H1 (cell line): ENCODE data around the gene ZNF775. TPM values are rescaled to one million over a fixed set of nuclear protein-coding genes. Genes with fewer than 3 reads are reported as not detected.

Source experiments
- CTCF ChIA-PET: fragments of 300-600 bp; sonication (Branson Sonifier 250); formaldehyde crosslinking; loops from one replicate; lab custom pipeline; 2021; ENCODE audit not compliant: partially characterized antibody; lab: Charles Lee
- POLR2A ChIA-PET: fragments of 300-600 bp; sonication (Branson Sonifier 250); formaldehyde crosslinking; loops from one replicate; lab custom pipeline; 2021; ENCODE audit warnings: inconsistent platforms; ENCODE audit not compliant: partially characterized antibody; lab: Charles Lee
- DNase-seq, 2 experiments: peaks; one replicate each; pipeline versions ENCODE4 v3.0.0 to v3.0.0-alpha.2; 2010 to 2022; ENCODE audit warnings: low spot score in 2 of 2, low read depth in 1 of 2, mixed read lengths in 1 of 2
- FAIRE-seq: peaks from 2 replicates; lab custom pipeline; 2011; peaks lifted over from hg19 to GRCh38; lab: Jason Lieb, UNC
- H2AFZ ChIP-seq: 2 replicates; pipeline ENCODE4 v1.8.1; 2012; ENCODE audit warnings: low read length, inconsistent platforms
- H2AK5ac ChIP-seq: 2 replicates; pipeline ENCODE4 v1.6.1; 2013; ENCODE audit warnings: low read depth, low read length
- H2BK120ac ChIP-seq: replicated peaks from 2 replicates; pipeline ENCODE3; 2013; ENCODE audit warnings: low read depth, low read length, inconsistent platforms
- H2BK12ac ChIP-seq: 2 replicates; pipeline ENCODE4 v1.6.1; 2013; ENCODE audit warnings: low read depth, low read length
- H2BK15ac ChIP-seq: 2 replicates; pipeline ENCODE4 v1.6.1; 2013; ENCODE audit warnings: low read length
- H2BK20ac ChIP-seq: 2 replicates; pipeline ENCODE4 v1.6.1; 2013; ENCODE audit warnings: low read length
- H2BK5ac ChIP-seq: 2 replicates; pipeline ENCODE4 v1.6.1; 2013; ENCODE audit warnings: low read depth, low read length
- H3K14ac ChIP-seq: 2 replicates; pipeline ENCODE4 v1.6.1; 2013; ENCODE audit warnings: inconsistent platforms; ENCODE audit not compliant: insufficient read length
- H3K18ac ChIP-seq: 2 replicates; pipeline ENCODE4 v1.6.1; 2013; ENCODE audit warnings: low read length; ENCODE audit errors: extremely low read depth
- H3K23ac ChIP-seq: 2 replicates; pipeline ENCODE4 v1.6.1; 2013; ENCODE audit warnings: inconsistent platforms; ENCODE audit not compliant: insufficient read length
- H3K23me2 ChIP-seq: 2 replicates; pipeline ENCODE4 v1.6.1; 2013; ENCODE audit warnings: low read depth, low read length
- H3K27ac ChIP-seq: 2 replicates; pipeline ENCODE4 v1.6.1; 2011; ENCODE audit warnings: low read depth, low read length, inconsistent platforms
- H3K27me3 ChIP-seq, 4 experiments: replicated peaks in 1 of 4; 1 replicate in 1 of 4; 2 replicates in 3 of 4; pipeline versions ENCODE4 v1.6.1 to v1.8.1; 2011 to 2013; ENCODE audit warnings: low read length in 3 of 4, mild to moderate bottlenecking in 3 of 4, inconsistent platforms in 2 of 4, mixed read lengths in 2 of 4, moderate library complexity in 1 of 4; ENCODE audit not compliant: control insufficient read depth in 3 of 4, insufficient read depth in 3 of 4; ENCODE audit errors: extremely low read depth in 1 of 4
- H3K36me3 ChIP-seq, 4 experiments: 2 replicates each; pipeline versions ENCODE4 v1.6.1 to v1.8.1; 2011 to 2013; ENCODE audit warnings: mild to moderate bottlenecking in 4 of 4, low read length in 3 of 4, moderate library complexity in 2 of 4, control low read depth in 1 of 4, inconsistent platforms in 1 of 4; ENCODE audit not compliant: insufficient read depth in 4 of 4, control insufficient read depth in 2 of 4
- H3K4ac ChIP-seq: replicated peaks from 2 replicates; pipeline ENCODE3; 2013; ENCODE audit warnings: low read length, low read depth, mixed read lengths, inconsistent platforms; ENCODE audit not compliant: insufficient read length
- H3K4me1 ChIP-seq, 4 experiments: replicated peaks in 1 of 4; 1 replicate in 1 of 4; 2 replicates in 3 of 4; pipeline versions ENCODE4 v1.6.1 to v1.8.1; 2011 to 2013; ENCODE audit warnings: low read length in 3 of 4, inconsistent platforms in 2 of 4, mixed read lengths in 1 of 4; ENCODE audit not compliant: insufficient read depth in 4 of 4, control insufficient read depth in 3 of 4
- H3K4me2 ChIP-seq, 2 experiments: 2 replicates each; pipeline versions ENCODE4 v1.6.1 to v1.8.1; 2011 to 2013; ENCODE audit warnings: low read depth in 2 of 2, low read length in 2 of 2, control low read depth in 1 of 2, inconsistent platforms in 1 of 2, mild to moderate bottlenecking in 1 of 2; ENCODE audit not compliant: insufficient read depth in 1 of 2
- H3K4me3 ChIP-seq, 4 experiments: fragments of 200-600, 300-600 bp in 1 of 4; sonication (generic), shearing (Covaris generic), sonication (Bioruptor Twin) in 1 of 4; 2 replicates each; pipeline versions ENCODE4 v1.5.1 to v1.8.1; 2011 to 2016; ENCODE audit warnings: low read length in 4 of 4, low read depth in 3 of 4, control low read depth in 2 of 4, inconsistent platforms in 2 of 4, mild to moderate bottlenecking in 2 of 4, mixed read lengths in 1 of 4, moderate library complexity in 1 of 4; ENCODE audit not compliant: insufficient read depth in 2 of 4; ENCODE audit errors: extremely low read depth in 1 of 4
- H3K56ac ChIP-seq: replicated peaks from 2 replicates; pipeline ENCODE3; 2013; ENCODE audit warnings: low read depth, mild to moderate bottlenecking, mixed read lengths, low read length, inconsistent platforms; ENCODE audit not compliant: insufficient read length
- H3K79me1 ChIP-seq: 2 replicates; pipeline ENCODE4 v1.6.1; 2013; ENCODE audit warnings: low read depth, low read length, control low read depth
- H3K79me2 ChIP-seq, 2 experiments: 2 replicates each; pipeline versions ENCODE4 v1.6.1 to v1.8.1; 2012 to 2013; ENCODE audit warnings: low read length in 2 of 2, mild to moderate bottlenecking in 2 of 2, inconsistent platforms in 1 of 2; ENCODE audit not compliant: insufficient read depth in 2 of 2, control insufficient read depth in 1 of 2
- H3K9ac ChIP-seq, 4 experiments: replicated peaks in 1 of 4; 1 replicate in 1 of 4; 2 replicates in 3 of 4; pipeline versions ENCODE4 v1.6.1 to v1.8.1; 2011 to 2013; ENCODE audit warnings: low read depth in 3 of 4, low read length in 3 of 4, control low read depth in 2 of 4, mild to moderate bottlenecking in 2 of 4, moderate library complexity in 2 of 4, inconsistent platforms in 1 of 4; ENCODE audit errors: extremely low read depth in 1 of 4
- H3K9me3 ChIP-seq, 2 experiments: 2 replicates each; pipeline versions ENCODE4 v1.6.1 to v1.8.1; 2012 to 2013; ENCODE audit warnings: mild to moderate bottlenecking in 2 of 2, moderate library complexity in 2 of 2, control low read depth in 1 of 2, inconsistent platforms in 1 of 2, low read depth in 1 of 2, low read length in 1 of 2, mixed read lengths in 1 of 2; ENCODE audit not compliant: insufficient read depth in 2 of 2
- H4K20me1 ChIP-seq, 2 experiments: replicated peaks in 1 of 2; 2 replicates each; pipeline versions ENCODE3 to v1.8.1; 2011 to 2013; ENCODE audit warnings: inconsistent platforms in 2 of 2, low read length in 2 of 2, mild to moderate bottlenecking in 1 of 2; ENCODE audit not compliant: insufficient read depth in 2 of 2, control insufficient read depth in 1 of 2
- H4K5ac ChIP-seq: 2 replicates; pipeline ENCODE4 v1.6.1; 2013; ENCODE audit warnings: low read length, low read depth, mixed read lengths, inconsistent platforms; ENCODE audit not compliant: insufficient read length
- H4K8ac ChIP-seq: 2 replicates; pipeline ENCODE4 v1.8.0; 2013; ENCODE audit warnings: mild to moderate bottlenecking, moderate library complexity, low read length, inconsistent platforms; ENCODE audit not compliant: insufficient read depth; ENCODE audit errors: extremely low read depth
- H4K91ac ChIP-seq: replicated peaks from 2 replicates; pipeline ENCODE3; 2013; ENCODE audit warnings: low read length, mixed read lengths, inconsistent platforms; ENCODE audit not compliant: insufficient read length
- ATF3 ChIP-seq: IDR thresholded peaks from 2 replicates; pipeline ENCODE4 v1.6.1; 2011; ENCODE audit warnings: low read depth, mild to moderate bottlenecking, low read length; ENCODE audit not compliant: insufficient read depth
- CEBPB ChIP-seq: IDR thresholded peaks from 2 replicates; pipeline ENCODE4 v1.6.1; 2012; ENCODE audit warnings: low read depth, low read length
- GABPA ChIP-seq: IDR thresholded peaks from 2 replicates; pipeline ENCODE4 v1.6.1; 2011; ENCODE audit warnings: mild to moderate bottlenecking, low read length, moderate library complexity, borderline replicate concordance; ENCODE audit not compliant: insufficient read depth
- JUN ChIP-seq: IDR thresholded peaks from 2 replicates; pipeline ENCODE4 v1.6.1; 2011; ENCODE audit warnings: low read depth, mild to moderate bottlenecking, improper control_type of control experiment, low read length
- KDM1A ChIP-seq: fragments of 200-600, 300-600 bp; sonication (generic); IDR thresholded peaks from 2 replicates; pipeline ENCODE4 v1.7.1; 2016; ENCODE audit warnings: mild to moderate bottlenecking, low read length, borderline replicate concordance
- POU5F1 ChIP-seq: IDR thresholded peaks from 2 replicates; pipeline ENCODE4 v1.6.1; 2011; ENCODE audit warnings: low read depth, mild to moderate bottlenecking, low read length, moderate library complexity
- SIN3A ChIP-seq, 2 experiments: IDR thresholded peaks in 1 of 2; conservative IDR thresholded peaks in 1 of 2; 2 replicates each; pipeline ENCODE4 v1.6.1; 2011 to 2012; ENCODE audit warnings: low read length in 2 of 2, improper control_type of control experiment in 1 of 2, low read depth in 1 of 2, mild to moderate bottlenecking in 1 of 2
- TEAD4 ChIP-seq: IDR thresholded peaks from 2 replicates; pipeline ENCODE4 v1.6.1; 2012; ENCODE audit warnings: low read depth, low read length, inconsistent platforms, mixed read lengths
- USF2 ChIP-seq: IDR thresholded peaks from 2 replicates; pipeline ENCODE4 v1.6.1; 2011; ENCODE audit warnings: low read length, improper control_type of control experiment
- WGBS, 2 experiments: shearing (Covaris generic) in 1 of 2; methylation state at CpG; one replicate each; pipeline versions ENCODE4 v1.1.6 to v1.1.7; 2013 to 2015; ENCODE audit warnings: low lambda C conversion rate in 2 of 2, mixed read lengths in 2 of 2, inconsistent platforms in 1 of 2, low coverage in 1 of 2, missing lambda C conversion rate in 1 of 2; ENCODE audit not compliant: insufficient replicate concordance in 2 of 2, insufficient coverage in 1 of 2, insufficient read length in 1 of 2; ENCODE audit errors: extremely low coverage in 1 of 2, missing lambda C conversion rate in 1 of 2; 5-methylcytosine and 5-hydroxymethylcytosine counted together
- polyA plus RNA-seq, 7 experiments: library from polyadenylated mRNA; depleted of rRNA in 3 of 7; stranded (reverse) in 5 of 7; unstranded in 2 of 7; fragments of >200 nt in 5 of 7; fragments of 200-250 nt in 2 of 7; gene quantifications; 1 replicate in 5 of 7; 2 replicates in 1 of 7; 4 replicates in 1 of 7; pipeline versions ENCODE4 v1.2.1 to v1.2.3, GENCODE V29; 2011 to 2013; ENCODE audit warnings: missing spikeins in 2 of 7, mixed read lengths in 2 of 7
- total RNA-seq: library from RNA; stranded (reverse); fragmentation: NEBNext Ultra II Directional; extraction: Animal tissue kit (Norgen Biotek cat#: 25700); gene quantifications from 2 replicates; pipeline ENCODE4 v1.2.1, GENCODE V29; 2021

ZNF775 gene
- total and polyA plus RNA-seq, 2 of the 8 experiments (the other 6 are each of a cell fraction or from before 2014, with no cell fraction given) = 13.6 to 21.5 TPM

GRCh38 chr7:150403376-150404171 lies 24.4 kb downstream of the ZNF775 start:
- no peaks in the 10 kb centered on the region for H4K20me1 ChIP-seq
- H3K14ac ChIP-seq = no peak overlapping the region
- peaks cover 2 to 10% (median 5%) of the 10 kb centered on the region in 4 experiments; a peak in 4 of 8 replicates for H3K36me3 ChIP-seq
- no peaks in the 10 kb centered on the region for H3K27me3 ChIP-seq
- peak overlapping the region; percentile 100 for H3K18ac ChIP-seq
- H4K91ac ChIP-seq = peak overlapping the region; percentile 100
- POLR2A ChIA-PET = interaction anchor here (0.7 to 14.9 kb wide), 17 partner anchors 5 to 74 kb away, joined by 3 to 230 read pairs (median 11); partner anchors contain the start of gene REPIN1
- H2AK5ac ChIP-seq = peak overlapping the region; percentile 99
- H3K79me1 ChIP-seq = peaks cover 5% of the 10 kb centered on the region
- H2BK120ac ChIP-seq = peak overlapping the region; percentile 96
- peaks cover 4% of the 10 kb centered on the region; the same call in 1 of the 2 replicates for H3K23me2 ChIP-seq
- FAIRE-seq (no peak), DNase-seq (no peak)
- H2AFZ ChIP-seq = no peak overlapping the region
- peaks cover 0 to 21% of the 10 kb centered on the region in 2 experiments; a peak in 2 of 4 replicates for H3K79me2 ChIP-seq
- peak overlapping the region; percentile 94 for H3K56ac ChIP-seq
- H2BK20ac ChIP-seq = peak overlapping the region; percentile 98; the same call in 1 of the 2 replicates
- peaks cover 40 to 70% (median 57%) of the 10 kb centered on the region in 4 experiments for H3K4me1 ChIP-seq
- H3K9ac ChIP-seq = peak overlapping the region in 2 of 4 experiments; percentile 66 to 69; a peak in 3 of 7 replicates
- WGBS, 2 experiments = 75% methylated on average over 13 of the region's 13 CpGs; no CpG with 5 or more reads in 1 of the 2 experiments
- peak overlapping the region; percentile 100 for H2BK5ac ChIP-seq
- H3K27ac ChIP-seq = peak overlapping the region; percentile 97
- peak overlapping the region in 1 of 2 experiments; percentile 77; a peak in 2 of 4 replicates for H3K4me2 ChIP-seq
- peak overlapping the region; percentile 90; the same call in 1 of the 2 replicates for H4K8ac ChIP-seq
- no peaks in the 10 kb centered on the region for H3K9me3 ChIP-seq
- H4K5ac ChIP-seq = peak overlapping the region; percentile 95
- no peak overlapping the region for H3K23ac ChIP-seq
- peak overlapping the region in 1 of 4 experiments; percentile 38; a peak in 1 of 8 replicates for H3K4me3 ChIP-seq
- peak overlapping the region; percentile 100 for H2BK12ac ChIP-seq
- CTCF ChIA-PET = interaction anchor here (0.8 to 3.8 kb wide), 16 partner anchors 8 to 89 kb away, joined by 3 to 31 read pairs (median 4); partner anchors contain the start of gene REPIN1
- H2BK15ac ChIP-seq = peak overlapping the region; percentile 99; the same call in 1 of the 2 replicates
- peak overlapping the region; percentile 100 for H3K4ac ChIP-seq
- TF ChIP-seq USF2 (no peak), KDM1A (no peak), SIN3A (conservative IDR thresholded peaks at IDR 0.05 in 1 of 2, IDR thresholded peaks at IDR 0.05 in 1 of 2; ENCODE audit: low read depth in 1 of 2, low read length in 2 of 2) (no peak), CEBPB (no peak), JUN (no peak), GABPA (no peak), POU5F1 (no peak), TEAD4 (no peak), ATF3 (no peak)
